Measurements from ENCODE around the gene TUBA4A. TPM values are rescaled to one million over a fixed set of nuclear protein-coding genes. Genes with fewer than 3 reads are reported as not detected.

Gene TUBA4A
- total and polyA plus RNA-seq, 10 of the 15 experiments (the other 5 are each of a cell fraction or from before 2014, with no cell fraction given) = 58.2 to 325 (median 134) TPM

DNA sequence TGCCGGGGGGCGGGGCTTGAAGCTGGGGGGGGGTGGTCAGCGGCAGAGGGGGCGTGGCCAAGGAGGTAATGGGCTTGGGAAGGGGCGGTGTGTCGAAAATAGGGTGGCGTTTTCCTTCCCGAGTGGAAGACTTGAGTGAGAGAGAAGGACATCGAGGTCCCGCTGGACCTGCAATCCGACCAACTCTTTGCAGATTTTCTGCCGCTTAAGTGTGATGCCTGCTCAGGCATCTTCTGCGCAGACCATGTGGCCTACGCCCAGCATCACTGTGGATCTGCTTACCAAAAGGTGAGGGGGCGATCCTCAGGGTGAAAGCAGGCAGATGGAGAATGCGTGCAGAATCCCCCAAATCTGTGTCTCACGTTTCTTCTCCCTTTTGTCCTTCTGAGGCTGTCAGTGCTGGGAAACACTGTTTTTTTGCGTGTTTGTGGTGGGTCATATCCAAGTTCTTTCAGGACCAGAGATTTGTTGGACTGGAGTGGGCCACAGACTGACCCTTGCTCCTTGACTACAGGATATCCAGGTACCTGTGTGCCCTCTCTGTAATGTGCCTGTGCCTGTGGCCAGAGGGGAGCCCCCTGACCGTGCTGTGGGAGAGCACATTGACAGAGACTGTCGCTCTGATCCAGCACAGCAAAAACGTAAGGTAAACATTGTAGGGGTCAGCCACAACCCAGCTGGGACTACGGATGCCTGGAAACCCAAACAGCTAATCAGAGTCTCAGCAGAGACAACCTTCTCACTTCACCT is 46.4 kb downstream of the TUBA4A start:
- Histone ChIP-seq H3K4me3 (peak overlapping the region; percentile 50), H2AFZ (ENCODE audit: control insufficient read depth, low read depth, low read length) (peak overlapping the region; percentile 51; the same call in 1 of the 2 replicates), H3K4me2 (ENCODE audit: control insufficient read depth, insufficient read depth) (peak overlapping the region; percentile 92), H3K36me3 (ENCODE audit: control insufficient read depth in 2 of 2, insufficient read depth in 2 of 2, low read length in 1 of 2) (peaks cover 0 to 4% of the 10 kb centered on the region in 2 experiments; a peak in 1 of 4 replicates), H3K4me1 (ENCODE audit: control insufficient read depth, insufficient read depth, low read length) (peaks cover 8% of the 10 kb centered on the region), H4K20me1 (ENCODE audit: control insufficient read depth, insufficient read depth) (no peaks in the 10 kb centered on the region), H3K27me3 (replicated peaks in 1 of 2; ENCODE audit: control insufficient read depth in 2 of 2, insufficient read depth in 2 of 2, low read length in 1 of 2) (no peaks in the 10 kb centered on the region), H3K9me3 (replicated peaks; ENCODE audit: control insufficient read depth, insufficient read depth, low read length) (no peaks in the 10 kb centered on the region), H3K9ac (ENCODE audit: control insufficient read depth, insufficient read depth, low read length) (peak overlapping the region; percentile 28; the same call in 1 of the 2 replicates), H3K79me2 (ENCODE audit: control insufficient read depth, insufficient read depth, low read length) (no peaks in the 10 kb centered on the region; the same call in 1 of the 2 replicates), H3K27ac (ENCODE audit: control insufficient read depth, insufficient read depth) (peak overlapping the region; percentile 72)
- in situ Hi-C loops (cut with MboI) = loop anchor here (5.0 kb wide), 1 partner anchor 35 kb away; the partner anchor contains the start of gene SLC23A3
- FAIRE-seq = no peak
- ChIA-PET SMC1A (ENCODE audit: uncharacterized antibody, unreplicated experiment) (interaction anchor here (0.7 to 3.1 kb wide), 7 partner anchors 9 to 88 kb away, joined by 3 to 14 read pairs (median 4); partner anchors contain the start of genes CNPPD1, GLB1L and STK16), POLR2A (interaction anchor here (0.5 to 4.0 kb wide), 17 partner anchors 10 to 685 kb away, joined by 3 to 47 read pairs (median 6); partner anchors contain the start of genes ABCB6, ANKZF1, ATG9A and CNPPD1), CTCF (interaction anchor here (1.5 to 2.2 kb wide), 8 partner anchors 9 to 88 kb away, joined by 4 to 19 read pairs (median 8); partner anchors contain the start of genes CNPPD1, NHEJ1 and SLC23A3), RAD21 (ENCODE audit: unreplicated experiment) (interaction anchor here (1.5 to 2.9 kb wide), 7 partner anchors 31 to 87 kb away, joined by 4 to 21 read pairs (median 12); partner anchors contain the start of genes CNPPD1, GLB1L, SLC23A3 and STK16)
- no peak for DNase-seq (ENCODE audit: low read depth, low spot score)
- ATAC-seq = peak; percentile 4
- BruUV-seq (replicated peaks) = TSS peak; percentile 85
- TF ChIP-seq POLR2A (IDR thresholded peaks at IDR 0.05; ENCODE audit: low read depth, low read length) (no peak), ZNF217 (IDR thresholded peaks at IDR 0.05) (no peak), CEBPB (IDR thresholded peaks at IDR 0.05; ENCODE audit: borderline replicate concordance in 1 of 2, low read depth in 2 of 2, low read length in 2 of 2) (no peak), CTCF (IDR thresholded peaks at IDR 0.05 in 2 of 3, conservative IDR thresholded peaks at IDR 0.05 in 1 of 3; ENCODE audit: control insufficient read depth in 2 of 3, extremely low read depth in 1 of 3, insufficient read depth in 1 of 3, low read depth in 3 of 3, low read length in 3 of 3) (no peak), NBN (IDR thresholded peaks at IDR 0.05) (0 out of 2 replicates have a peak, but pooled peaks have one; percentile 1), KAT2A (conservative IDR thresholded peaks at IDR 0.05; ENCODE audit: control insufficient read depth, low read depth, low read length) (no peak)
- 17% methylated on average over 22 of the region's 22 CpGs for WGBS (ENCODE audit: insufficient coverage, insufficient replicate concordance, low lambda C conversion rate, missing lambda C conversion rate)
- intact Hi-C loops (cut with micrococcal nuclease; ENCODE audit: unreplicated experiment) = loop anchor here (2.0 to 5.0 kb wide), 2 partner anchors 31 to 70 kb away; partner anchors contain the start of genes CNPPD1 and DNAJB2

Measured in GM12878 (cell line).